Measurements from ENCODE around the gene EMC6. TPM values are rescaled to one million over a fixed set of nuclear protein-coding genes. Genes with fewer than 3 reads are reported as not detected.
A peak's percentile ranks its signal among the peaks of the same experiment; 100 is the strongest.

EMC6 gene
- total RNA-seq, 1 donor from 2014 or later = 46.6 TPM

GRCh38 chr17:3656755-3657587 is 11.6 kb upstream of the EMC6 start:
- no peak for TF ChIP-seq CTCF (conservative IDR thresholded peaks at IDR 0.05)
- Mint-ChIP-seq H3K4me3 (no peak overlapping the region), H3K27me3 (no peaks in the 10 kb centered on the region), H3K27ac (no peak overlapping the region), H3K36me3 (peaks cover 3% of the 10 kb centered on the region), H3K4me1 (ENCODE audit: unreplicated experiment) (no peaks in the 10 kb centered on the region), H3K9me3 (no peaks in the 10 kb centered on the region)
- DNase-seq (ENCODE audit: extremely low spot score, unreplicated experiment) = no peak

- H3K9me3 Mint-ChIP-seq = no peaks in the 10 kb centered on the region
- H3K4me3 Mint-ChIP-seq = no peak overlapping the region
- DNase-seq (ENCODE audit: extremely low spot score, unreplicated experiment) = no peak
- H3K27ac Mint-ChIP-seq = no peak overlapping the region
- H3K36me3 Mint-ChIP-seq = peaks cover 3% of the 10 kb centered on the region
- no peaks in the 10 kb centered on the region for H3K4me1 Mint-ChIP-seq (ENCODE audit: unreplicated experiment)
- no peak for TF ChIP-seq CTCF (conservative IDR thresholded peaks at IDR 0.05)
- H3K27me3 Mint-ChIP-seq = no peaks in the 10 kb centered on the region
Measured at GRCh38 chr17:3657588-3657869, 11.1 kb upstream of the EMC6 start.

- H3K27me3 Mint-ChIP-seq = no peaks in the 10 kb centered on the region
- no peak for DNase-seq (ENCODE audit: extremely low spot score, unreplicated experiment)
- H3K9me3 Mint-ChIP-seq = no peaks in the 10 kb centered on the region
- no peaks in the 10 kb centered on the region for H3K4me1 Mint-ChIP-seq (ENCODE audit: unreplicated experiment)
- H3K4me3 Mint-ChIP-seq = no peak overlapping the region
- TF ChIP-seq CTCF (conservative IDR thresholded peaks at IDR 0.05) = no peak
- peaks cover 3% of the 10 kb centered on the region for H3K36me3 Mint-ChIP-seq
- H3K27ac Mint-ChIP-seq = no peak overlapping the region
Measured at GRCh38 chr17:3657874-3658783, 10.5 kb upstream of the EMC6 start.

- no peak for DNase-seq (ENCODE audit: extremely low spot score, unreplicated experiment)
- no peak for TF ChIP-seq CTCF (conservative IDR thresholded peaks at IDR 0.05)
- H3K4me3 Mint-ChIP-seq = no peak overlapping the region
- peaks cover under 1% of the 10 kb centered on the region for H3K36me3 Mint-ChIP-seq
- no peak overlapping the region for H3K27ac Mint-ChIP-seq
- no peaks in the 10 kb centered on the region for H3K4me1 Mint-ChIP-seq (ENCODE audit: unreplicated experiment)
- no peaks in the 10 kb centered on the region for H3K9me3 Mint-ChIP-seq
- H3K27me3 Mint-ChIP-seq = no peaks in the 10 kb centered on the region
Measured at GRCh38 chr17:3658784-3659449, 9.7 kb upstream of the EMC6 start.

- Mint-ChIP-seq H3K4me1 (ENCODE audit: unreplicated experiment) (no peaks in the 10 kb centered on the region), H3K9me3 (no peaks in the 10 kb centered on the region), H3K4me3 (no peak overlapping the region), H3K27me3 (no peaks in the 10 kb centered on the region), H3K36me3 (no peaks in the 10 kb centered on the region), H3K27ac (peak overlapping the region; percentile 56)
- DNase-seq (ENCODE audit: extremely low spot score, unreplicated experiment) = no peak
- no peak for TF ChIP-seq CTCF (conservative IDR thresholded peaks at IDR 0.05)
Measured at GRCh38 chr17:3659541-3660111, 9.0 kb upstream of the EMC6 start.
